Measurements from ENCODE around the gene LRFN2. TPM values are rescaled to one million over a fixed set of nuclear protein-coding genes. Genes with fewer than 3 reads are reported as not detected.

The LRFN2 gene
- total RNA-seq, 1 donor from 2014 or later, result 0.32 TPM

DNA sequence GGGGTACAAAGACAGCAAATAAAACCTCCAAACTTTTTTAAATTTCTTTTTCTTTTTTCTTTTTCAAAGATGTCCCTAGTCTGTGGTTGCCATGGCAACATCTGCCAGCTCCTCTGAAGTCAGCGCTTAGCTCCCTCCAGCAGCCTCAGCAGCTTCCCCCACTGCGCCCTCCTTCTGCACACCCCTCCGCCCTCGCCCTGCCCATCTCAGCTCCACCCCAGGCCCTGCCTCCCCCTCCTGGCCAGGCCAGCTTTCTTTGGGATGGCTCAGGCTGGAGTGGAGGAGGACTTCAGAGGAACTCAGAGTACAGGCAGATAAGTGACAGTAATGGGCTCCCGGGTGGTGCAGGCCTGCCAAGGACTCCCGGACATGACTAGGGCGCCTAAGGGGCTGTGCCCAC lies 104.6 kb downstream of the LRFN2 start:
- Histone ChIP-seq H3K4me2 (ENCODE audit: low read length) (no peak overlapping the region), H3K4me1 (ENCODE audit: insufficient read depth, low read length) (peaks cover 1% of the 10 kb centered on the region), H3K79me2 (ENCODE audit: insufficient read depth, low read length) (no peaks in the 10 kb centered on the region), H3K27ac (ENCODE audit: low read depth, low read length) (no peak overlapping the region), H3K9me3 (ENCODE audit: insufficient read depth, low read depth, low read length) (no peaks in the 10 kb centered on the region), H3K27me3 (ENCODE audit: insufficient read depth, low read length) (peaks cover 3% of the 10 kb centered on the region), H3K36me3 (ENCODE audit: insufficient read depth, low read length) (no peaks in the 10 kb centered on the region), H4K20me1 (ENCODE audit: insufficient read depth, low read length) (no peaks in the 10 kb centered on the region), H2AFZ (ENCODE audit: low read depth, low read length) (no peak overlapping the region), H3K4me3 (ENCODE audit: insufficient read depth, low read depth, low read length) (no peak overlapping the region), H3K9ac (ENCODE audit: low read length) (no peak overlapping the region)
- H3K27ac Mint-ChIP-seq (ENCODE audit: unreplicated experiment), result no peak overlapping the region
- H3K4me1 Mint-ChIP-seq (ENCODE audit: low read depth, unreplicated experiment), result no peaks in the 10 kb centered on the region
- peaks cover 64% of the 10 kb centered on the region for H3K27me3 Mint-ChIP-seq (ENCODE audit: low read depth, unreplicated experiment)
- TF ChIP-seq EZH2 (IDR thresholded peaks at IDR 0.05; ENCODE audit: insufficient read depth, low read length) (no peak), CTCF (IDR thresholded peaks at IDR 0.05; ENCODE audit: insufficient read depth, low read depth, low read length) (no peak)
- DNase-seq (ENCODE audit: low read depth), result no peak
- H3K9me3 Mint-ChIP-seq (ENCODE audit: unreplicated experiment), result peaks cover 5% of the 10 kb centered on the region
- FAIRE-seq, result no peak
- no peak overlapping the region for H3K4me3 Mint-ChIP-seq (ENCODE audit: unreplicated experiment)
- no peaks in the 10 kb centered on the region for H3K36me3 Mint-ChIP-seq (ENCODE audit: low read depth, unreplicated experiment)

- Mint-ChIP-seq H3K27me3 (ENCODE audit: low read depth, unreplicated experiment) (peaks cover 58% of the 10 kb centered on the region), H3K27ac (ENCODE audit: unreplicated experiment) (no peak overlapping the region), H3K4me1 (ENCODE audit: low read depth, unreplicated experiment) (no peaks in the 10 kb centered on the region), H3K9me3 (ENCODE audit: unreplicated experiment) (no peaks in the 10 kb centered on the region), H3K4me3 (ENCODE audit: unreplicated experiment) (no peak overlapping the region), H3K36me3 (ENCODE audit: low read depth, unreplicated experiment) (no peaks in the 10 kb centered on the region)
- Histone ChIP-seq H3K9ac (ENCODE audit: low read length) (no peak overlapping the region), H3K36me3 (ENCODE audit: insufficient read depth, low read length) (no peaks in the 10 kb centered on the region), H3K9me3 (ENCODE audit: insufficient read depth, low read depth, low read length) (no peaks in the 10 kb centered on the region), H3K4me1 (ENCODE audit: insufficient read depth, low read length) (peaks cover 2% of the 10 kb centered on the region), H3K4me3 (ENCODE audit: insufficient read depth, low read depth, low read length) (no peak overlapping the region), H2AFZ (ENCODE audit: low read depth, low read length) (no peak overlapping the region), H3K4me2 (ENCODE audit: low read length) (no peak overlapping the region), H3K79me2 (ENCODE audit: insufficient read depth, low read length) (no peaks in the 10 kb centered on the region), H4K20me1 (ENCODE audit: insufficient read depth, low read length) (no peaks in the 10 kb centered on the region), H3K27me3 (ENCODE audit: insufficient read depth, low read length) (peaks cover 3% of the 10 kb centered on the region), H3K27ac (ENCODE audit: low read depth, low read length) (no peak overlapping the region)
- DNase-seq (ENCODE audit: low read depth) (no peak), FAIRE-seq (no peak)
- TF ChIP-seq CTCF (IDR thresholded peaks at IDR 0.05; ENCODE audit: insufficient read depth, low read depth, low read length), result no peak
- TF ChIP-seq EZH2 (IDR thresholded peaks at IDR 0.05; ENCODE audit: insufficient read depth, low read length), result no peak
Measured at GRCh38 chr6:40480678-40481077, 106.5 kb downstream of the LRFN2 start.

GRCh38 chr6:40479706-40480105 lies 107.5 kb downstream of the LRFN2 start:
- Histone ChIP-seq H2AFZ (ENCODE audit: low read depth, low read length) (no peak overlapping the region), H3K27me3 (ENCODE audit: insufficient read depth, low read length) (peaks cover 3% of the 10 kb centered on the region), H4K20me1 (ENCODE audit: insufficient read depth, low read length) (no peaks in the 10 kb centered on the region), H3K36me3 (ENCODE audit: insufficient read depth, low read length) (no peaks in the 10 kb centered on the region), H3K4me3 (ENCODE audit: insufficient read depth, low read depth, low read length) (no peak overlapping the region), H3K9me3 (ENCODE audit: insufficient read depth, low read depth, low read length) (no peaks in the 10 kb centered on the region), H3K79me2 (ENCODE audit: insufficient read depth, low read length) (no peaks in the 10 kb centered on the region), H3K4me2 (ENCODE audit: low read length) (no peak overlapping the region), H3K27ac (ENCODE audit: low read depth, low read length) (no peak overlapping the region), H3K4me1 (ENCODE audit: insufficient read depth, low read length) (peaks cover 2% of the 10 kb centered on the region), H3K9ac (ENCODE audit: low read length) (no peak overlapping the region)
- H3K27me3 Mint-ChIP-seq (ENCODE audit: low read depth, unreplicated experiment), result peaks cover 55% of the 10 kb centered on the region
- no peak for FAIRE-seq
- no peak overlapping the region for H3K27ac Mint-ChIP-seq (ENCODE audit: unreplicated experiment)
- no peak for DNase-seq (ENCODE audit: low read depth)
- no peaks in the 10 kb centered on the region for H3K36me3 Mint-ChIP-seq (ENCODE audit: low read depth, unreplicated experiment)
- no peak overlapping the region for H3K4me3 Mint-ChIP-seq (ENCODE audit: unreplicated experiment)
- TF ChIP-seq CTCF (IDR thresholded peaks at IDR 0.05; ENCODE audit: insufficient read depth, low read depth, low read length) (no peak), EZH2 (IDR thresholded peaks at IDR 0.05; ENCODE audit: insufficient read depth, low read length) (no peak)
- H3K9me3 Mint-ChIP-seq (ENCODE audit: unreplicated experiment), result no peaks in the 10 kb centered on the region
- H3K4me1 Mint-ChIP-seq (ENCODE audit: low read depth, unreplicated experiment), result no peaks in the 10 kb centered on the region

Measured in astrocyte (in vitro differentiated cells and primary cell).